K562 (cell line): ENCODE data around the gene TIMM10. TPM values are rescaled to one million over a fixed set of nuclear protein-coding genes. Genes with fewer than 3 reads are reported as not detected.

Experiments
- ATF6 ChIP-seq: sonication (generic); formaldehyde crosslinking; IDR thresholded peaks from 2 replicates; pipeline ENCODE4 v1.4.0; 2020; ENCODE audit warnings: mild to moderate bottlenecking, missing genetic modification reagents
- CCNT2 ChIP-seq: IDR thresholded peaks from 2 replicates; pipeline ENCODE4 v1.6.1; 2011; ENCODE audit warnings: borderline replicate concordance, low read depth, mild to moderate bottlenecking, moderate library complexity, mixed read lengths, low read length; ENCODE audit not compliant: insufficient read length; ENCODE audit errors: extremely low read depth
- CXXC5 ChIP-seq: fragments of 250-450 bp; sonication (Bioruptor Pico); IDR thresholded peaks from 2 replicates; pipeline ENCODE4 v1.8.0; 2022; ENCODE audit warnings: inconsistent platforms, mild to moderate bottlenecking, moderate library complexity
- E2F1 ChIP-seq: sonication (generic); formaldehyde crosslinking; IDR thresholded peaks from 2 replicates; pipeline ENCODE4 v1.8.1; 2023; ENCODE audit warnings: mild to moderate bottlenecking, missing genetic modification reagents, moderate library complexity
- FOXJ3 ChIP-seq: sonication (generic); formaldehyde crosslinking; IDR thresholded peaks from 2 replicates; pipeline ENCODE4 v1.4.0; 2020; ENCODE audit warnings: mild to moderate bottlenecking, missing genetic modification reagents
- GTF2A2 ChIP-seq: IDR thresholded peaks from 2 replicates; pipeline ENCODE4 v1.6.1; 2016; ENCODE audit warnings: mild to moderate bottlenecking, missing genetic modification characterization, missing compliant biosample characterization
- KLF16 ChIP-seq: IDR thresholded peaks from 2 replicates; pipeline ENCODE4 v1.6.1; 2016; ENCODE audit warnings: antibody characterized with exemption
- MBD2 ChIP-seq: sonication (generic); IDR thresholded peaks from 2 replicates; pipeline ENCODE4 v1.6.1; 2016; ENCODE audit warnings: low read depth, borderline replicate concordance
- NR4A1 ChIP-seq, 2 experiments: fragments of 250-450 bp in 1 of 2; fragments of 450-650 bp in 1 of 2; sonication (Bioruptor Pico) in 1 of 2; IDR thresholded peaks; 2 replicates each; pipeline versions ENCODE4 v1.4.0 to v1.6.1; 2016 to 2020; ENCODE audit warnings: mild to moderate bottlenecking in 2 of 2, missing compliant biosample characterization in 1 of 2, missing genetic modification characterization in 1 of 2, moderate library complexity in 1 of 2
- PYGO2 ChIP-seq: fragments of 450-650 bp; IDR thresholded peaks from 2 replicates; pipeline ENCODE4 v1.6.1; 2016; ENCODE audit warnings: mild to moderate bottlenecking, missing genetic modification characterization, moderate library complexity, missing compliant biosample characterization
- SLC30A9 ChIP-seq: fragments of 250-450 bp; sonication (Bioruptor Pico); IDR thresholded peaks from 2 replicates; pipeline ENCODE4 v1.8.0; 2022; ENCODE audit warnings: mild to moderate bottlenecking, moderate library complexity
- ZC3H8 ChIP-seq: fragments of 450-650 bp; IDR thresholded peaks from 2 replicates; pipeline ENCODE4 v1.6.1; 2017
- ZFX ChIP-seq: sonication (generic); formaldehyde crosslinking; IDR thresholded peaks from 2 replicates; pipeline ENCODE4 v1.8.0; 2022; ENCODE audit warnings: mild to moderate bottlenecking, missing genetic modification reagents, moderate library complexity
- ZNF124 ChIP-seq: sonication (generic); formaldehyde crosslinking; IDR thresholded peaks from 2 replicates; pipeline ENCODE4 v1.8.1; 2022; ENCODE audit warnings: missing genetic modification reagents
- ZNF133 ChIP-seq: fragments of 250-450 bp; sonication (Bioruptor Pico); IDR thresholded peaks from 2 replicates; pipeline ENCODE4 v1.4.0; 2020; ENCODE audit warnings: mild to moderate bottlenecking
- ZNF324 ChIP-seq: fragments of 250-450 bp; sonication (Bioruptor Pico); IDR thresholded peaks from 2 replicates; pipeline ENCODE4 v1.4.0; 2020; ENCODE audit warnings: mild to moderate bottlenecking
- ZNF766 ChIP-seq: fragments of 200-800 bp; sonication (Bioruptor generic); conservative IDR thresholded peaks from 2 replicates; pipeline ENCODE4 v1.6.1; 2016; ENCODE audit warnings: missing genetic modification characterization, missing compliant biosample characterization
- polyA plus RNA-seq, 8 experiments: library from polyadenylated mRNA; depleted of rRNA in 4 of 8; stranded (reverse) in 5 of 8; unstranded in 3 of 8; fragments of >200 nt; fragmentation: Nextera tagmentation in 2 of 8; fragmentation: Illumina TruSeq in 1 of 8; extraction: Ambion mirVana in 2 of 8; extraction: Trizol in 1 of 8; gene quantifications; 2 replicates each; pipeline versions ENCODE4 v1.2.1 to v1.2.3, GENCODE V29; 2011 to 2014; ENCODE audit warnings: inconsistent platforms in 1 of 8, missing spikeins in 1 of 8
- total RNA-seq, 7 experiments: library from RNA; depleted of rRNA in 6 of 7; stranded (reverse); fragments of >200 nt in 6 of 7; fragmentation: Illumina TruSeq in 2 of 7; extraction: Trizol in 2 of 7; gene quantifications; 2 replicates each; pipeline versions ENCODE4 v1.2.1 to v1.2.3, GENCODE V29; 2011 to 2021; ENCODE audit warnings: low replicate concordance in 1 of 7
- TF ChIP-seq, protein P1 (sequence below): sonication (generic); formaldehyde crosslinking; IDR thresholded peaks from 2 replicates; pipeline ENCODE4 v1.9.0; 2022; ENCODE audit warnings: mild to moderate bottlenecking, missing genetic modification reagents
- TF ChIP-seq, protein P2 (sequence below): sonication (generic); formaldehyde crosslinking; IDR thresholded peaks from 2 replicates; pipeline ENCODE4 v1.8.1; 2023; ENCODE audit warnings: missing genetic modification reagents, mild to moderate bottlenecking, borderline replicate concordance

Gene TIMM10
- total and polyA plus RNA-seq, 9 of the 15 experiments (the other 6 are each of a cell fraction or from before 2014, with no cell fraction given), result 109 to 553 (median 172) TPM

- peak; percentile 83 for TF ChIP-seq CXXC5
- no peak for TF ChIP-seq KLF16
- no peak for TF ChIP-seq PYGO2 (tag)
- TF ChIP-seq ZNF324 (CRISPR knock-in tag), result no peak
- TF ChIP-seq ZNF124 (CRISPR knock-in tag), result no peak
- TF ChIP-seq, protein P1, sequence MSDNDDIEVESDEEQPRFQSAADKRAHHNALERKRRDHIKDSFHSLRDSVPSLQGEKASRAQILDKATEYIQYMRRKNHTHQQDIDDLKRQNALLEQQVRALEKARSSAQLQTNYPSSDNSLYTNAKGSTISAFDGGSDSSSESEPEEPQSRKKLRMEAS (CRISPR knock-in tag), result peak; percentile 49; the same call in 1 of the 2 replicates
- TF ChIP-seq NR4A1 (CRISPR knock-in tag; IDR thresholded peaks at IDR 0.05), result no peak
- 0 out of 2 replicates have a peak, but pooled peaks have one; percentile 42 for TF ChIP-seq NR4A1 (tag; IDR thresholded peaks at IDR 0.05)
- TF ChIP-seq, protein P2, sequence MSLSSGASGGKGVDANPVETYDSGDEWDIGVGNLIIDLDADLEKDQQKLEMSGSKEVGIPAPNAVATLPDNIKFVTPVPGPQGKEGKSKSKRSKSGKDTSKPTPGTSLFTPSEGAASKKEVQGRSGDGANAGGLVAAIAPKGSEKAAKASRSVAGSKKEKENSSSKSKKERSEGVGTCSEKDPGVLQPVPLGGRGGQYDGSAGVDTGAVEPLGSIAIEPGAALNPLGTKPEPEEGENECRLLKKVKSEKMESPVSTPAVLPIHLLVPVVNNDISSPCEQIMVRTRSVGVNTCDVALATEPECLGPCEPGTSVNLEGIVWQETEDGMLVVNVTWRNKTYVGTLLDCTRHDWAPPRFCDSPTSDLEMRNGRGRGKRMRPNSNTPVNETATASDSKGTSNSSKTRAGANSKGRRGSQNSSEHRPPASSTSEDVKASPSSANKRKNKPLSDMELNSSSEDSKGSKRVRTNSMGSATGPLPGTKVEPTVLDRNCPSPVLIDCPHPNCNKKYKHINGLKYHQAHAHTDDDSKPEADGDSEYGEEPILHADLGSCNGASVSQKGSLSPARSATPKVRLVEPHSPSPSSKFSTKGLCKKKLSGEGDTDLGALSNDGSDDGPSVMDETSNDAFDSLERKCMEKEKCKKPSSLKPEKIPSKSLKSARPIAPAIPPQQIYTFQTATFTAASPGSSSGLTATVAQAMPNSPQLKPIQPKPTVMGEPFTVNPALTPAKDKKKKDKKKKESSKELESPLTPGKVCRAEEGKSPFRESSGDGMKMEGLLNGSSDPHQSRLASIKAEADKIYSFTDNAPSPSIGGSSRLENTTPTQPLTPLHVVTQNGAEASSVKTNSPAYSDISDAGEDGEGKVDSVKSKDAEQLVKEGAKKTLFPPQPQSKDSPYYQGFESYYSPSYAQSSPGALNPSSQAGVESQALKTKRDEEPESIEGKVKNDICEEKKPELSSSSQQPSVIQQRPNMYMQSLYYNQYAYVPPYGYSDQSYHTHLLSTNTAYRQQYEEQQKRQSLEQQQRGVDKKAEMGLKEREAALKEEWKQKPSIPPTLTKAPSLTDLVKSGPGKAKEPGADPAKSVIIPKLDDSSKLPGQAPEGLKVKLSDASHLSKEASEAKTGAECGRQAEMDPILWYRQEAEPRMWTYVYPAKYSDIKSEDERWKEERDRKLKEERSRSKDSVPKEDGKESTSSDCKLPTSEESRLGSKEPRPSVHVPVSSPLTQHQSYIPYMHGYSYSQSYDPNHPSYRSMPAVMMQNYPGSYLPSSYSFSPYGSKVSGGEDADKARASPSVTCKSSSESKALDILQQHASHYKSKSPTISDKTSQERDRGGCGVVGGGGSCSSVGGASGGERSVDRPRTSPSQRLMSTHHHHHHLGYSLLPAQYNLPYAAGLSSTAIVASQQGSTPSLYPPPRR, result no peak
- TF ChIP-seq ATF6 (CRISPR knock-in tag), result no peak
- no peak for TF ChIP-seq SLC30A9
- TF ChIP-seq E2F1 (CRISPR knock-in tag), result peak; percentile 71; the same call in 1 of the 2 replicates
- peak; percentile 65 for TF ChIP-seq ZFX (CRISPR knock-in tag)
- no peak for TF ChIP-seq ZNF766 (CRISPR knock-in tag)
- peak; percentile 49 for TF ChIP-seq CCNT2
- no peak for TF ChIP-seq ZNF133 (CRISPR knock-in tag)
- no peak for TF ChIP-seq ZC3H8
- no peak for TF ChIP-seq FOXJ3 (CRISPR knock-in tag)
- TF ChIP-seq MBD2, result no peak
- no peak for TF ChIP-seq GTF2A2
Observed at GRCh38 chr11:57567515-57568329, 37.2 kb upstream of the TIMM10 start, which contains the start of gene UBE2L6 (continued).
